WTC11 (cell line): ENCODE measurements around the gene LOXL3. TPM values are rescaled to one million over a fixed set of nuclear protein-coding genes. Genes with fewer than 3 reads are reported as not detected.
A peak's percentile ranks its signal among the peaks of the same experiment; 100 is the strongest.

Experiments used
- ATAC-seq: fragments of 200-7000 bp; cut with Tn5 transposase; 2 replicates; pipeline ENCODE4 v1.10.0; 2021; ENCODE audit warnings: mild to moderate bottlenecking, moderate library complexity
- CTCF ChIA-PET: fragments of 300-600 bp; sonication (Branson Sonifier 250); formaldehyde crosslinking; loops from one replicate; lab custom pipeline; 2021; ENCODE audit warnings: antibody characterized with exemption; lab: Charles Lee
- POLR2A ChIA-PET: fragments of 350-600 bp; sonication (Branson Sonifier 250); formaldehyde crosslinking; loops from one replicate; lab custom pipeline; 2021; ENCODE audit warnings: antibody characterized with exemption; lab: Charles Lee
- DNase-seq: peaks from one replicate; pipeline ENCODE4 v3.0.0; 2021; ENCODE audit warnings: low spot score
- H3K27ac Mint-ChIP-seq: 2 replicates; pipeline ENCODE4 v1.8.0; 2021; ENCODE audit warnings: mixed read lengths
- H3K27me3 Mint-ChIP-seq: 2 replicates; pipeline ENCODE4 v1.8.0; 2021; ENCODE audit warnings: low read depth, mild to moderate bottlenecking, moderate library complexity, mixed read lengths
- H3K36me3 Mint-ChIP-seq: 2 replicates; pipeline ENCODE4 v1.8.0; 2021; ENCODE audit warnings: mixed read lengths
- H3K4me1 Mint-ChIP-seq: 2 replicates; pipeline ENCODE4 v1.8.0; 2022; ENCODE audit warnings: mixed read lengths
- H3K4me3 Mint-ChIP-seq: 2 replicates; pipeline ENCODE4 v1.8.0; 2021; ENCODE audit warnings: mild to moderate bottlenecking, moderate library complexity, mixed read lengths
- H3K9me3 Mint-ChIP-seq: 2 replicates; pipeline ENCODE4 v1.8.0; 2021; ENCODE audit warnings: mixed read lengths
- AR ChIP-seq: fragments of 250-450 bp; sonication (Bioruptor Pico); IDR thresholded peaks from 2 replicates; pipeline ENCODE4 v1.9.0; 2021; ENCODE audit warnings: mild to moderate bottlenecking
- ATF3 ChIP-seq: sonication (generic); formaldehyde crosslinking; conservative IDR thresholded peaks from 2 replicates; pipeline ENCODE4 v1.8.1; 2022; ENCODE audit warnings: mild to moderate bottlenecking, missing genetic modification reagents
- CTCF ChIP-seq: fragments of 200-600 bp; IDR thresholded peaks from 2 replicates; pipeline ENCODE4 v1.8.0; 2022; ENCODE audit warnings: antibody characterized with exemption
- E2F4 ChIP-seq: sonication (generic); formaldehyde crosslinking; IDR thresholded peaks from 2 replicates; pipeline ENCODE4 v1.8.1; 2022; ENCODE audit warnings: low read depth, mild to moderate bottlenecking, moderate library complexity, missing genetic modification reagents, borderline replicate concordance
- E2F5 ChIP-seq: sonication (generic); formaldehyde crosslinking; IDR thresholded peaks from 2 replicates; pipeline ENCODE4 v1.8.1; 2022; ENCODE audit warnings: mild to moderate bottlenecking, moderate library complexity, missing genetic modification reagents
- ERG ChIP-seq: fragments of 250-450 bp; sonication (Bioruptor Pico); IDR thresholded peaks from 2 replicates; pipeline ENCODE4 v1.8.0; 2021; ENCODE audit warnings: mild to moderate bottlenecking
- GABPB1 ChIP-seq: sonication (generic); formaldehyde crosslinking; IDR thresholded peaks from 2 replicates; pipeline ENCODE4 v1.8.1; 2023; ENCODE audit warnings: mild to moderate bottlenecking, missing genetic modification reagents
- MLX ChIP-seq: sonication (generic); formaldehyde crosslinking; IDR thresholded peaks from 2 replicates; pipeline ENCODE4 v1.8.1; 2023; ENCODE audit warnings: mild to moderate bottlenecking, missing genetic modification reagents, moderate library complexity
- PRRX2 ChIP-seq: fragments of 250-450 bp; sonication (Bioruptor Pico); IDR thresholded peaks from 2 replicates; pipeline ENCODE4 v1.8.0; 2021; ENCODE audit warnings: mild to moderate bottlenecking
- RELA ChIP-seq: sonication (generic); formaldehyde crosslinking; IDR thresholded peaks from 2 replicates; pipeline ENCODE4 v1.8.1; 2022; ENCODE audit warnings: missing genetic modification reagents, mild to moderate bottlenecking, borderline replicate concordance
- RORB ChIP-seq: fragments of 250-450 bp; sonication (Bioruptor Pico); IDR thresholded peaks from 2 replicates; pipeline ENCODE4 v1.9.0; 2021; ENCODE audit warnings: mild to moderate bottlenecking
- SMAD3 ChIP-seq: sonication (generic); formaldehyde crosslinking; IDR thresholded peaks from 2 replicates; pipeline ENCODE4 v1.8.0; 2022; ENCODE audit warnings: missing genetic modification reagents, mild to moderate bottlenecking, borderline replicate concordance
- ZNF138 ChIP-seq: sonication (generic); formaldehyde crosslinking; conservative IDR thresholded peaks from 2 replicates; pipeline ENCODE4 v1.8.1; 2022; ENCODE audit warnings: mild to moderate bottlenecking, moderate library complexity, missing genetic modification reagents
- ZNF416 ChIP-seq: fragments of 250-450 bp; sonication (Bioruptor Pico); IDR thresholded peaks from 2 replicates; pipeline ENCODE4 v1.9.0; 2021; ENCODE audit warnings: mild to moderate bottlenecking, inconsistent platforms
- ZNF423 ChIP-seq: fragments of 250-450 bp; sonication (Bioruptor Pico); IDR thresholded peaks from 2 replicates; pipeline ENCODE4 v2.1.2; 2022; ENCODE audit warnings: mild to moderate bottlenecking, moderate library complexity
- ZNF512 ChIP-seq: sonication (generic); formaldehyde crosslinking; IDR thresholded peaks from 2 replicates; pipeline ENCODE4 v1.8.1; 2022; ENCODE audit warnings: missing genetic modification reagents, borderline replicate concordance
- total RNA-seq: library from RNA; stranded (reverse); gene quantifications from 3 replicates; pipeline ENCODE4 v1.2.3, GENCODE V29; 2021

Gene LOXL3
- total RNA-seq, 1 experiment from 2014 or later = 21.1 TPM

- peak; percentile 61 for DNase-seq
- Mint-ChIP-seq H3K27ac (peak overlapping the region; percentile 37), H3K9me3 (no peaks in the 10 kb centered on the region), H3K27me3 (peaks cover 3% of the 10 kb centered on the region), H3K4me1 (peaks cover 11% of the 10 kb centered on the region), H3K36me3 (no peaks in the 10 kb centered on the region), H3K4me3 (no peak overlapping the region)
- TF ChIP-seq GABPB1 (CRISPR knock-in tag) = peak; percentile 31; the same call in 1 of the 2 replicates
- no peak for TF ChIP-seq ZNF512
- POLR2A ChIA-PET = interaction anchor here (1.2 to 1.3 kb wide), 3 partner anchors 33 to 147 kb away, joined by 3 to 4 read pairs (median 3); partner anchors contain the start of gene TLX2
- CTCF ChIA-PET = interaction anchor here (0.6 to 3.3 kb wide), 21 partner anchors 10 to 209 kb away, joined by 3 to 41 read pairs (median 4); partner anchors contain the start of genes AUP1, CCDC142, HTRA2 and INO80B
- peak; percentile 96 for ATAC-seq
These were observed 34.0 kb upstream of the LOXL3 start for GRCh38 chr2:74587664-74588277.

- DNase-seq (no peak), ATAC-seq (no peak)
- Mint-ChIP-seq H3K9me3 (no peaks in the 10 kb centered on the region), H3K27me3 (peaks cover 3% of the 10 kb centered on the region), H3K4me1 (peaks cover 11% of the 10 kb centered on the region), H3K4me3 (no peak overlapping the region), H3K36me3 (no peaks in the 10 kb centered on the region), H3K27ac (no peak overlapping the region)
- ChIA-PET CTCF (interaction anchor here (1.1 to 3.3 kb wide), 8 partner anchors 10 to 130 kb away, joined by 3 to 41 read pairs (median 6); partner anchors contain the start of genes CCDC142, LBX2 and TTC31), POLR2A (no interaction called here)
- no peak for TF ChIP-seq E2F4 (CRISPR knock-in tag)
- TF ChIP-seq RORB (CRISPR knock-in tag) = no peak
- TF ChIP-seq ZNF138 (CRISPR knock-in tag) = no peak
- no peak for TF ChIP-seq SMAD3 (CRISPR knock-in tag)
- TF ChIP-seq RELA = no peak
- no peak for TF ChIP-seq ZNF416 (CRISPR knock-in tag)
- TF ChIP-seq AR = no peak
- no peak for TF ChIP-seq CTCF
- TF ChIP-seq ERG = no peak
- TF ChIP-seq PRRX2 (CRISPR knock-in tag) = no peak
- TF ChIP-seq ZNF423 (CRISPR knock-in tag) = no peak
- no peak for TF ChIP-seq ATF3 (CRISPR knock-in tag)
- no peak for TF ChIP-seq E2F5 (CRISPR knock-in tag)
- no peak for TF ChIP-seq MLX (CRISPR knock-in tag)
- no peak for TF ChIP-seq ZNF512
These were observed 31.9 kb upstream of the LOXL3 start for GRCh38 chr2:74585406-74586185.
